Measurements from ENCODE around the gene PPFIA3.
A peak's percentile ranks its signal among the peaks of the same experiment; 100 is the strongest.
"Not testable (repeated sequence)": the region's sequence is repeated elsewhere in the genome, so short reads cannot be mapped to it uniquely, and the experiment has no call there.

The PPFIA3 gene

GRCh38 chr19:49103331-49104085, 15.8 kb upstream of the PPFIA3 start:
- DNase-seq (ENCODE audit: low spot score), result no peak

- DNase-seq (ENCODE audit: low spot score), result no peak
These were observed 15.0 kb upstream of the PPFIA3 start for GRCh38 chr19:49104229-49104864.

GRCh38 chr19:49106648-49107135, 12.7 kb upstream of the PPFIA3 start:
- peak; percentile 74 for DNase-seq (ENCODE audit: low spot score)

GRCh38 chr19:49107625-49108459, 11.5 kb upstream of the PPFIA3 start:
- no peak for DNase-seq (ENCODE audit: low spot score)

- DNase-seq (ENCODE audit: low spot score), result no peak
These were observed 10.3 kb upstream of the PPFIA3 start for GRCh38 chr19:49109051-49109450.

GRCh38 chr19:49109569-49110233, 9.6 kb upstream of the PPFIA3 start:
- no peak for DNase-seq (ENCODE audit: low spot score)

GRCh38 chr19:49110567-49110966, 8.8 kb upstream of the PPFIA3 start:
- no peak for DNase-seq (ENCODE audit: low spot score)

GRCh38 chr19:49111218-49111998, 7.9 kb upstream of the PPFIA3 start:
- DNase-seq (ENCODE audit: low spot score), result peak; percentile 28

- DNase-seq (ENCODE audit: low spot score), result peak; percentile 72
These were observed 5.3 kb upstream of the PPFIA3 start, which contains the start of gene LIN7B for GRCh38 chr19:49113762-49114629. Gene LIN7B, plus strand, starts transcription at chr19:49114370. Its CDS starts 35 bp downstream, at chr19:49114405.

- peak; percentile 89 for DNase-seq (ENCODE audit: low spot score)
These were observed 4.5 kb upstream of the PPFIA3 start for GRCh38 chr19:49114630-49115363.

- DNase-seq (ENCODE audit: low spot score), result no peak
These were observed 2.8 kb upstream of the PPFIA3 start for GRCh38 chr19:49116544-49116943.

GRCh38 chr19:49117677-49118564, 1.4 kb upstream of the PPFIA3 start:
- DNase-seq (ENCODE audit: low spot score), result no peak

- DNase-seq (ENCODE audit: low spot score), result peak; percentile 97
These were observed 556 bp upstream of the PPFIA3 start, which contains the start of gene C19orf73 for GRCh38 chr19:49118565-49119410. Gene C19orf73, minus strand, starts transcription at chr19:49119143. Its CDS starts 121 bp downstream, at chr19:49119022.

GRCh38 chr19:49120325-49120683, 960 bp downstream of the PPFIA3 start:
- no peak for DNase-seq (ENCODE audit: low spot score)

- DNase-seq (ENCODE audit: low spot score), result no peak
These were observed 1.5 kb downstream of the PPFIA3 start for GRCh38 chr19:49120868-49121267.

- not testable (repeated sequence) for DNase-seq (ENCODE audit: low spot score)
These were observed 2.5 kb downstream of the PPFIA3 start for GRCh38 chr19:49121841-49122240.

GRCh38 chr19:49123285-49123684, 3.9 kb downstream of the PPFIA3 start:
- DNase-seq (ENCODE audit: low spot score), result not testable (repeated sequence)

Data from cerebellar cortex (tissue), 1 donor.